HepG2 (cell line): ENCODE data around the gene DGCR6L. TPM values are rescaled to one million over a fixed set of nuclear protein-coding genes. Genes with fewer than 3 reads are reported as not detected.

Experiments
- ATAC-seq: fragments of 200-7000 bp; cut with Tn5 transposase; 3 replicates; pipeline ENCODE4 v1.9.1; 2020; ENCODE audit warnings: mild to moderate bottlenecking, moderate library complexity
- BruUV-seq: library from RNA; stranded (reverse); fragments of 400-500 nt; replicated peaks from 2 replicates; lab custom pipeline; 2021; lab: Mats Ljungman, UMichigan
- CTCF ChIA-PET: fragments of 300-600 bp; formaldehyde crosslinking; extraction: SDS; loops from one replicate; lab custom pipeline; 2021; ENCODE audit warnings: low total read pairs, inconsistent platforms, low intra/inter-chr PET ratio; lab: Yijun Ruan, JAX
- POLR2A ChIA-PET: fragments of 350-600 bp; sonication (Branson Sonifier 250); formaldehyde crosslinking; loops from one replicate; lab custom pipeline; 2020; ENCODE audit warnings: antibody characterized with exemption, inconsistent platforms; lab: Yijun Ruan, JAX
- DNase-seq: peaks from one replicate; pipeline ENCODE4 v3.0.0-alpha.2; 2015; ENCODE audit warnings: low spot score
- FAIRE-seq: peaks from 3 replicates; lab custom pipeline; 2011; peaks lifted over from hg19 to GRCh38; lab: Jason Lieb, UNC
- H2AFZ ChIP-seq: one replicate; pipeline ENCODE4 v1.6.1; 2011; ENCODE audit warnings: low read length, inconsistent platforms
- H3K27ac ChIP-seq: fragments of 300-600 bp; 3 replicates; pipeline ENCODE4 v1.8.0; 2011; ENCODE audit warnings: mixed run types, mild to moderate bottlenecking, mixed read lengths, low read length, inconsistent platforms; ENCODE audit not compliant: insufficient read depth; ENCODE audit errors: extremely low read length
- H3K27me3 ChIP-seq, 2 experiments: fragments of 200-600 bp in 1 of 2; 2 replicates in 1 of 2; 3 replicates in 1 of 2; pipeline versions ENCODE4 v1.6.0 to v1.8.0; 2011; ENCODE audit warnings: low read length in 2 of 2, mild to moderate bottlenecking in 2 of 2, moderate library complexity in 2 of 2, inconsistent platforms in 1 of 2; ENCODE audit not compliant: insufficient read depth in 2 of 2, control insufficient read depth in 1 of 2
- H3K36me3 ChIP-seq, 2 experiments: fragments of 200-600 bp in 1 of 2; replicated peaks in 1 of 2; 2 replicates in 1 of 2; 3 replicates in 1 of 2; pipeline versions ENCODE4 v1.5.1 to v1.8.0; 2011; ENCODE audit warnings: low read length in 2 of 2, inconsistent platforms in 1 of 2; ENCODE audit not compliant: insufficient read depth in 2 of 2, control insufficient read depth in 1 of 2
- H3K4me1 ChIP-seq: 2 replicates; pipeline ENCODE4 v1.5.1; 2012; ENCODE audit warnings: low read length, inconsistent platforms; ENCODE audit not compliant: insufficient read depth
- H3K4me2 ChIP-seq: 2 replicates; pipeline ENCODE4 v1.6.0; 2011; ENCODE audit warnings: low read depth, low read length, inconsistent platforms
- H3K4me3 ChIP-seq, 3 experiments: fragments of 200-600 bp in 1 of 3; sonication (generic), shearing (Covaris generic) in 1 of 3; replicated peaks in 1 of 3; 2 replicates each; pipeline ENCODE4 v1.5.1; 2011 to 2016; ENCODE audit warnings: low read length in 3 of 3, inconsistent platforms in 2 of 3, low read depth in 2 of 3, mild to moderate bottlenecking in 2 of 3, control low read depth in 1 of 3, mixed read lengths in 1 of 3; ENCODE audit not compliant: insufficient read depth in 1 of 3
- H3K79me2 ChIP-seq: one replicate; pipeline ENCODE4 v1.6.1; 2011; ENCODE audit warnings: low read length, inconsistent platforms; ENCODE audit not compliant: insufficient read depth
- H3K9ac ChIP-seq: 2 replicates; pipeline ENCODE4 v1.6.0; 2011; ENCODE audit warnings: mild to moderate bottlenecking, low read depth, low read length, inconsistent platforms; ENCODE audit not compliant: insufficient read depth
- H3K9me3 ChIP-seq: 2 replicates; pipeline ENCODE4 v1.5.1; 2012; ENCODE audit warnings: mild to moderate bottlenecking, low read length
- H4K20me1 ChIP-seq: 2 replicates; pipeline ENCODE4 v1.6.0; 2011; ENCODE audit warnings: inconsistent platforms, mild to moderate bottlenecking, low read length, moderate library complexity; ENCODE audit not compliant: insufficient read depth
- DNMT3B ChIP-seq: conservative IDR thresholded peaks from 2 replicates; pipeline ENCODE4 v1.6.1; 2016; ENCODE audit warnings: missing biosample characterization, control low read depth
- ESRRA ChIP-seq: sonication (generic); formaldehyde crosslinking; IDR thresholded peaks from 2 replicates; pipeline ENCODE4 v1.5.1; 2020; ENCODE audit warnings: mild to moderate bottlenecking, low read depth, missing genetic modification reagents
- FOXA1 ChIP-seq, 2 experiments: fragments of 450-650 bp in 1 of 2; sonication (generic) in 1 of 2; formaldehyde crosslinking in 1 of 2; IDR thresholded peaks; 2 replicates each; pipeline versions ENCODE4 v1.4.0 to v1.6.1; 2016 to 2020; ENCODE audit warnings: missing genetic modification reagents in 1 of 2
- GABPA ChIP-seq, 2 experiments: IDR thresholded peaks; 2 replicates each; pipeline ENCODE4 v1.6.1; 2011 to 2016; ENCODE audit warnings: low read depth in 2 of 2, low read length in 1 of 2, missing biosample characterization in 1 of 2, missing genetic modification characterization in 1 of 2
- GABPB1 ChIP-seq: IDR thresholded peaks from 2 replicates; pipeline ENCODE4 v1.6.1; 2016; ENCODE audit warnings: mild to moderate bottlenecking, missing genetic modification reagents, moderate library complexity, missing compliant biosample characterization
- HNRNPK ChIP-seq: fragments of 200-400 bp; formaldehyde crosslinking; IDR thresholded peaks from 2 replicates; pipeline ENCODE4 v1.6.1; 2018; ENCODE audit warnings: low read length, low read depth, moderate library complexity, mild to moderate bottlenecking; ENCODE audit not compliant: poor library complexity, severe bottlenecking
- MAX ChIP-seq: IDR thresholded peaks from 2 replicates; pipeline ENCODE4 v1.6.1; 2012; ENCODE audit warnings: inconsistent platforms
- MLLT10 ChIP-seq: sonication (generic); formaldehyde crosslinking; IDR thresholded peaks from 2 replicates; pipeline ENCODE4 v1.4.0; 2020; ENCODE audit warnings: missing genetic modification reagents
- NCOA2 ChIP-seq: sonication (generic); formaldehyde crosslinking; IDR thresholded peaks from 2 replicates; pipeline ENCODE4 v1.8.0; 2022; ENCODE audit warnings: inconsistent platforms
- NFKB2 ChIP-seq: sonication (generic); formaldehyde crosslinking; IDR thresholded peaks from 2 replicates; pipeline ENCODE4 v1.4.0; 2020; ENCODE audit warnings: missing genetic modification reagents, borderline replicate concordance
- NFYC ChIP-seq: IDR thresholded peaks from 2 replicates; pipeline ENCODE4 v1.6.1; 2016; ENCODE audit warnings: missing genetic modification reagents, missing compliant biosample characterization
- NRL ChIP-seq: sonication (generic); formaldehyde crosslinking; IDR thresholded peaks from 2 replicates; pipeline ENCODE4 v1.5.0; 2020; ENCODE audit warnings: missing genetic modification reagents, mild to moderate bottlenecking, moderate library complexity, borderline replicate concordance
- TIGD3 ChIP-seq: sonication (generic); formaldehyde crosslinking; IDR thresholded peaks from 2 replicates; pipeline ENCODE4 v1.5.1; 2020; ENCODE audit warnings: mild to moderate bottlenecking, missing genetic modification reagents, borderline replicate concordance
- XBP1 ChIP-seq: sonication (generic); formaldehyde crosslinking; IDR thresholded peaks from 2 replicates; pipeline ENCODE4 v1.5.0; 2020; ENCODE audit warnings: missing genetic modification reagents
- ZKSCAN5 ChIP-seq: sonication (generic); formaldehyde crosslinking; IDR thresholded peaks from 2 replicates; pipeline ENCODE4 v1.5.1; 2020; ENCODE audit warnings: mild to moderate bottlenecking, missing genetic modification reagents
- ZNF18 ChIP-seq: sonication (generic); formaldehyde crosslinking; IDR thresholded peaks from 2 replicates; pipeline ENCODE4 v1.8.0; 2022; ENCODE audit warnings: mild to moderate bottlenecking, missing genetic modification reagents; ENCODE audit not compliant: insufficient replicate concordance
- ZNF777 ChIP-seq: sonication (generic); formaldehyde crosslinking; IDR thresholded peaks from 2 replicates; pipeline ENCODE4 v1.4.0; 2020; ENCODE audit warnings: missing genetic modification reagents
- WGBS: methylation state at CpG from one replicate; pipeline ENCODE4 v1.1.6; 2017; ENCODE audit warnings: low lambda C conversion rate; 5-methylcytosine and 5-hydroxymethylcytosine counted together
- in situ Hi-C: cut with HindIII; loops from 2 replicates; pipeline ENCODE4 v1.10.0; 2017; ENCODE audit warnings: low pct_unique_long_range_greater_than_20kb; ENCODE audit not compliant: extremely low pct_ligation_motif_present
- intact Hi-C: fragments of 100-400 bp; cut with micrococcal nuclease; formaldehyde crosslinking; loops from one replicate; pipeline ENCODE4 v1.10.0; 2022; ENCODE audit not compliant: unreplicated experiment
- polyA plus RNA-seq, 8 experiments: library from polyadenylated mRNA; depleted of rRNA in 3 of 8; stranded (reverse) in 7 of 8; unstranded in 1 of 8; fragments of >200 nt; fragmentation: Illumina TruSeq in 4 of 8; extraction: Trizol in 4 of 8; gene quantifications; 2 replicates each; pipeline versions ENCODE4 v1.2.1 to v1.2.3, GENCODE V29; 2011 to 2016; ENCODE audit warnings: low read depth in 4 of 8, missing spikeins in 1 of 8, mixed read lengths in 1 of 8; ENCODE audit not compliant: insufficient read depth in 1 of 8
- total RNA-seq, 5 experiments: library from RNA; depleted of rRNA; stranded (reverse); fragments of >200 nt; fragmentation: Illumina TruSeq; extraction: Trizol; gene quantifications; 2 replicates each; pipeline ENCODE4 v1.2.3, GENCODE V29; 2016; ENCODE audit warnings: low read depth in 1 of 5

The DGCR6L gene
- total and polyA plus RNA-seq, 2 of the 13 experiments (the other 11 are each of a cell fraction or from before 2014, with no cell fraction given) = 17.5 to 35.3 TPM

GRCh38 chr22:20299746-20300136 is 20.1 kb downstream of the DGCR6L start (continued):
- no peak for TF ChIP-seq ZNF18

- Histone ChIP-seq H3K4me3 (peak overlapping the region; percentile 21 to 66 (median 35); a peak in 3 of 6 replicates), H3K27ac (no peak overlapping the region), H3K9me3 (no peaks in the 10 kb centered on the region), H3K9ac (no peak overlapping the region), H3K79me2 (no peaks in the 10 kb centered on the region), H4K20me1 (no peaks in the 10 kb centered on the region), H3K4me1 (no peaks in the 10 kb centered on the region), H3K4me2 (peak overlapping the region; percentile 66), H2AFZ (no peak overlapping the region), H3K36me3 (no peaks in the 10 kb centered on the region), H3K27me3 (peaks cover 4 to 67% of the 10 kb centered on the region in 2 experiments)
- POLR2A ChIA-PET = no interaction called here
- ATAC-seq = peak; percentile 74
- intact Hi-C loops (no loop called here), in situ Hi-C loops (loop anchor here (25.0 kb wide), 1 partner anchor 1337 kb away; no protein-coding TSS in a partner anchor)
- peak; percentile 20 for DNase-seq
- CTCF ChIA-PET = no interaction called here
- FAIRE-seq = no peak
- no peak for TF ChIP-seq DNMT3B (CRISPR knock-in tag)
- no peak for TF ChIP-seq MAX
- TF ChIP-seq NFKB2 = no peak
- TF ChIP-seq ESRRA (CRISPR knock-in tag) = no peak
- no peak for TF ChIP-seq GABPA (IDR thresholded peaks at IDR 0.05; ENCODE audit: low read depth, low read length)
- no peak for TF ChIP-seq GABPA (CRISPR knock-in tag; IDR thresholded peaks at IDR 0.05; ENCODE audit: low read depth)
- TF ChIP-seq NRL = no peak
- peak; percentile 23; the same call in 1 of the 2 replicates for TF ChIP-seq GABPB1 (CRISPR knock-in tag)
- TF ChIP-seq TIGD3 = no peak
- TF ChIP-seq NCOA2 (CRISPR knock-in tag) = no peak
- TF ChIP-seq NFYC (CRISPR knock-in tag) = no peak
- no peak for TF ChIP-seq MLLT10 (CRISPR knock-in tag)
- TF ChIP-seq ZNF777 = no peak
- TF ChIP-seq ZKSCAN5 (CRISPR knock-in tag) = no peak
- no peak for TF ChIP-seq FOXA1 (IDR thresholded peaks at IDR 0.05)
- no peak for TF ChIP-seq FOXA1 (CRISPR knock-in tag; IDR thresholded peaks at IDR 0.05)
- TF ChIP-seq XBP1 = no peak
- TF ChIP-seq HNRNPK = peak; percentile 12
- BruUV-seq = no TSS peak
- WGBS = 4% methylated on average over 16 of the region's 90 CpGs
Measured at GRCh38 chr22:20298803-20299745, 20.8 kb downstream of the DGCR6L start.
